ENCODE results near the gene GGACT.

Gene GGACT

GRCh38 chr13:100633461-100633860 lies 44.9 kb upstream of the GGACT start:
- no peak for TF ChIP-seq EZH2 (IDR thresholded peaks at IDR 0.05; ENCODE audit: borderline replicate concordance, low read length)
- TF ChIP-seq CTCF (IDR thresholded peaks at IDR 0.05; ENCODE audit: low read length) = no peak
- Histone ChIP-seq H3K27ac (ENCODE audit: low read depth, low read length, poor library complexity, severe bottlenecking) (no peak overlapping the region), H3F3A (ENCODE audit: insufficient read depth, low read length) (no peaks in the 10 kb centered on the region), H3K9me3 (ENCODE audit: low read length) (no peaks in the 10 kb centered on the region), H3K79me2 (ENCODE audit: insufficient read depth, low read length) (no peaks in the 10 kb centered on the region), H3K4me3 (ENCODE audit: low read depth, low read length, poor library complexity, severe bottlenecking) (no peak overlapping the region), H3K36me3 (ENCODE audit: insufficient read depth, low read length) (peaks cover 92% of the 10 kb centered on the region), H4K20me1 (ENCODE audit: insufficient read depth, low read length) (no peaks in the 10 kb centered on the region), H3K9ac (ENCODE audit: low read length) (no peak overlapping the region), H3K4me1 (ENCODE audit: insufficient read depth, low read length, severe bottlenecking) (no peaks in the 10 kb centered on the region), H3K27me3 (ENCODE audit: insufficient read depth, low read length) (no peaks in the 10 kb centered on the region), H2AFZ (ENCODE audit: low read length) (no peak overlapping the region), H3K9me2 (ENCODE audit: low read depth, low read length) (no peaks in the 10 kb centered on the region), H3K4me2 (ENCODE audit: low read length) (no peak overlapping the region)

- Histone ChIP-seq H2AFZ (ENCODE audit: low read length) (no peak overlapping the region), H3K27ac (ENCODE audit: low read depth, low read length, poor library complexity, severe bottlenecking) (no peak overlapping the region), H3K9me3 (ENCODE audit: low read length) (no peaks in the 10 kb centered on the region), H3K36me3 (ENCODE audit: insufficient read depth, low read length) (peaks cover 91% of the 10 kb centered on the region), H3K4me3 (ENCODE audit: low read depth, low read length, poor library complexity, severe bottlenecking) (no peak overlapping the region), H3K4me2 (ENCODE audit: low read length) (no peak overlapping the region), H4K20me1 (ENCODE audit: insufficient read depth, low read length) (no peaks in the 10 kb centered on the region), H3F3A (ENCODE audit: insufficient read depth, low read length) (no peaks in the 10 kb centered on the region), H3K4me1 (ENCODE audit: insufficient read depth, low read length, severe bottlenecking) (no peaks in the 10 kb centered on the region), H3K9me2 (ENCODE audit: low read depth, low read length) (no peaks in the 10 kb centered on the region), H3K27me3 (ENCODE audit: insufficient read depth, low read length) (no peaks in the 10 kb centered on the region), H3K9ac (ENCODE audit: low read length) (no peak overlapping the region), H3K79me2 (ENCODE audit: insufficient read depth, low read length) (no peaks in the 10 kb centered on the region)
- TF ChIP-seq EZH2 (IDR thresholded peaks at IDR 0.05; ENCODE audit: borderline replicate concordance, low read length) (no peak), CTCF (IDR thresholded peaks at IDR 0.05; ENCODE audit: low read length) (no peak)
Observed at GRCh38 chr13:100630555-100630954, 42.0 kb upstream of the GGACT start.

DNA sequence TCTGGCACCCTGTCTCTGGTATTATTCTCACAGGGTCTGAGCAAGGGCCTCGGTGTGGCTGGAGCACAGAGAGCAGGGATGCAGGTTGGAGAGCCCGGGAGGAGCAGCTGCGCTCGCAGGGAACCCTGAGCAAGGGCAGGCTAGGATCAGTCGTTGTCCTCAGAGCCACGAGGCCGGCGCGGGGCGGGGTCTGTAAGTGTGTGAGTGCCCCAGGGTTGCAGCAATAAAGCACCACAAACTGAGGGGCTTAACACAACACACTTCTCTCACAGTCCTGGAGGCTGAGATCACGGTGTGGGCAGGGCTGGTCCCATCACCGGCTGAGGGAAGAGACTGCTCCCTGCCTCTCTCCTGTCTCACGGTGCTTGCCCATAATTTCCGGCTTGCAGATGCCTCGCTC lies 38.5 kb upstream of the GGACT start:
- H3K9me2 ChIP-seq (ENCODE audit: low read depth, low read length) = no peaks in the 10 kb centered on the region

DNA sequence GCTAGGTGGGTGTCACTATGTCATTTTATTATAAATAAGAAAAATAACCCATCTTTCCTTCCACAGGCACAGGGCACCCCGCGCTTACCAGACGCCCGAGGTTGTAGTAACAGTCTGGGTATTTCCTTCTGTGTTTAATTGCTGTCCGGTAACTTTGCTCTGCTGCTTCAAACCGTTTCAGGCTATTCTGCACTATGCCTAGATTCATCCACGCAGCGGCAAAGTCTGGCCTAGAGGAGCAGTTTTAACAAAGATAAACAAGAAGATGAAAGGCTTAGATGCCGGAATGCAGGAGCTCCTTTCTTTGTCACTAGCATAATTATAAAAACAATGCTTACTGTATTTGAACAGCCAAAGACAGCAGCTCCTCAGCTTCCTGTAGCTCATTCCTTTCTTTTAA lies 36.9 kb upstream of the GGACT start:
- Histone ChIP-seq H3K9ac (ENCODE audit: low read length) (no peak overlapping the region), H3F3A (ENCODE audit: insufficient read depth, low read length) (no peaks in the 10 kb centered on the region), H4K20me1 (ENCODE audit: insufficient read depth, low read length) (no peaks in the 10 kb centered on the region), H3K4me3 (ENCODE audit: low read depth, low read length, poor library complexity, severe bottlenecking) (no peak overlapping the region), H3K27me3 (ENCODE audit: insufficient read depth, low read length) (no peaks in the 10 kb centered on the region), H2AFZ (ENCODE audit: low read length) (no peak overlapping the region), H3K9me3 (ENCODE audit: low read length) (no peaks in the 10 kb centered on the region), H3K36me3 (ENCODE audit: insufficient read depth, low read length) (peaks cover 81% of the 10 kb centered on the region), H3K4me1 (ENCODE audit: insufficient read depth, low read length, severe bottlenecking) (no peaks in the 10 kb centered on the region), H3K79me2 (ENCODE audit: insufficient read depth, low read length) (no peaks in the 10 kb centered on the region), H3K4me2 (ENCODE audit: low read length) (no peak overlapping the region), H3K27ac (ENCODE audit: low read depth, low read length, poor library complexity, severe bottlenecking) (no peak overlapping the region), H3K9me2 (ENCODE audit: low read depth, low read length) (no peaks in the 10 kb centered on the region)
- TF ChIP-seq EZH2 (IDR thresholded peaks at IDR 0.05; ENCODE audit: borderline replicate concordance, low read length) = no peak
- TF ChIP-seq CTCF (IDR thresholded peaks at IDR 0.05; ENCODE audit: low read length) = no peak

More for the DNA sequence above, 38.5 kb upstream of the GGACT start:
- Histone ChIP-seq H3K27ac (ENCODE audit: low read depth, low read length, poor library complexity, severe bottlenecking) (no peak overlapping the region), H2AFZ (ENCODE audit: low read length) (no peak overlapping the region), H3K27me3 (ENCODE audit: insufficient read depth, low read length) (no peaks in the 10 kb centered on the region), H3K9me3 (ENCODE audit: low read length) (no peaks in the 10 kb centered on the region), H4K20me1 (ENCODE audit: insufficient read depth, low read length) (no peaks in the 10 kb centered on the region), H3K4me2 (ENCODE audit: low read length) (no peak overlapping the region), H3K9ac (ENCODE audit: low read length) (no peak overlapping the region), H3F3A (ENCODE audit: insufficient read depth, low read length) (no peaks in the 10 kb centered on the region), H3K4me3 (ENCODE audit: low read depth, low read length, poor library complexity, severe bottlenecking) (no peak overlapping the region), H3K36me3 (ENCODE audit: insufficient read depth, low read length) (peaks cover 90% of the 10 kb centered on the region), H3K4me1 (ENCODE audit: insufficient read depth, low read length, severe bottlenecking) (no peaks in the 10 kb centered on the region), H3K79me2 (ENCODE audit: insufficient read depth, low read length) (no peaks in the 10 kb centered on the region)
- TF ChIP-seq EZH2 (IDR thresholded peaks at IDR 0.05; ENCODE audit: borderline replicate concordance, low read length) = no peak
